Panc1 (cell line): ENCODE results near the gene ONECUT3.
A peak's percentile ranks its signal among the peaks of the same experiment; 100 is the strongest.

ENCODE experiments used
- POLR2AphosphoS5 ChIP-seq: IDR thresholded peaks from 2 replicates; pipeline ENCODE4 v1.6.1; 2012; ENCODE audit warnings: mild to moderate bottlenecking, low read depth, low read length, moderate library complexity
- SIN3A ChIP-seq: IDR thresholded peaks from 2 replicates; pipeline ENCODE4 v1.6.1; 2012; ENCODE audit warnings: low read depth, mild to moderate bottlenecking, low read length, moderate library complexity, borderline replicate concordance; ENCODE audit not compliant: insufficient read depth
- TCF7L2 ChIP-seq: IDR thresholded peaks from 2 replicates; pipeline ENCODE4 v1.6.1; 2011; ENCODE audit warnings: mild to moderate bottlenecking, low read depth, low read length, inconsistent platforms
- TF ChIP-seq, protein P1 (sequence below): fragments of 450-650 bp; IDR thresholded peaks from 2 replicates; pipeline ENCODE4 v1.5.1; 2017; ENCODE audit warnings: mild to moderate bottlenecking

DNA sequence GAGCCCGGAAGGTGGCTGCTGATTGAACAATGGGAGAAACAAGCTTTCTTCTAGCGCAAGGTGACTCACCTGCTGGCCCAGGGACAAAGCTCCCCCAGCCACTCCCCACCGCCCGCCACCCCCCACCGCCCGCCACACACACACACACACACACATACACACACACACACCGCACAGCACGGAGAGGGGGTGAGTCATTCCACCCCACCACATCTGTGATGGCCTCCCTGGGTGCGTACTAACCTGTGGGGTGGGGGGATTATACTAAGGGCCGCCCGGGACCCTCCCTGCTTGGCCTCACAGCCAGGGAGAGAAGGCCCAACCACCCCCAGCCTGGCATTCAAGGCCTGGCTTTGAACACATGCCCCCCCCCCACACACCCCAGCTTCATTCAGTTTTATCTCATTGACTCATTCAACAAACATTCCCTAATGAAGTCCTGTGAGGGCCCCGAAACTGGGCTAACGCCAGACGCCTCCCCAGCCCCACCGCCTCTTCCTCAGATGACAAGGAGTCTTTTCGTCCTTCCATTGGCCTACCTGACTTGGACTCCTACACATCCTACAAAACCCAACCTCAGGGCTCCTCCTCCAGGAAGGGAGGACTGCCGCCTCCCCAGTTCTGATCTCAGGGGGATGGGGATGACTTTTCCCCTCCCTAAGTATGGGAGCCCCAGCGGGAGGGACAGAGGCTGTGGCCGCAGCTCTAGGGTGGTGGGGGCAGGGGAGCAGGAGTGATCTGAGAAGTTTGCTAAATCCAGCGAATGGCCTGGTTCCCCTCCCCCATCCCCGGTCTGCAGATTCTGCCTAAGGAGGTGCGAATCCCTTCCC, 5.8 kb upstream of the ONECUT3 start:
- TF ChIP-seq POLR2AphosphoS5: peak; percentile 43
- TF ChIP-seq, protein P1, sequence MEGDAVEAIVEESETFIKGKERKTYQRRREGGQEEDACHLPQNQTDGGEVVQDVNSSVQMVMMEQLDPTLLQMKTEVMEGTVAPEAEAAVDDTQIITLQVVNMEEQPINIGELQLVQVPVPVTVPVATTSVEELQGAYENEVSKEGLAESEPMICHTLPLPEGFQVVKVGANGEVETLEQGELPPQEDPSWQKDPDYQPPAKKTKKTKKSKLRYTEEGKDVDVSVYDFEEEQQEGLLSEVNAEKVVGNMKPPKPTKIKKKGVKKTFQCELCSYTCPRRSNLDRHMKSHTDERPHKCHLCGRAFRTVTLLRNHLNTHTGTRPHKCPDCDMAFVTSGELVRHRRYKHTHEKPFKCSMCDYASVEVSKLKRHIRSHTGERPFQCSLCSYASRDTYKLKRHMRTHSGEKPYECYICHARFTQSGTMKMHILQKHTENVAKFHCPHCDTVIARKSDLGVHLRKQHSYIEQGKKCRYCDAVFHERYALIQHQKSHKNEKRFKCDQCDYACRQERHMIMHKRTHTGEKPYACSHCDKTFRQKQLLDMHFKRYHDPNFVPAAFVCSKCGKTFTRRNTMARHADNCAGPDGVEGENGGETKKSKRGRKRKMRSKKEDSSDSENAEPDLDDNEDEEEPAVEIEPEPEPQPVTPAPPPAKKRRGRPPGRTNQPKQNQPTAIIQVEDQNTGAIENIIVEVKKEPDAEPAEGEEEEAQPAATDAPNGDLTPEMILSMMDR: no peak
- TF ChIP-seq TCF7L2: peak; percentile 86
- 0 out of 2 replicates have a peak, but pooled peaks have one; percentile 17 for TF ChIP-seq SIN3A
